Activated CD4-positive, alpha-beta T cell treated with anti-CD3 and anti-CD28 coated beads for 24 hours (primary cell): ENCODE data around the gene SERPINB6.
"Not testable (repeated sequence)": the region's sequence is repeated elsewhere in the genome, so short reads cannot be mapped to it uniquely, and the experiment has no call there.

Experiments
- DNase-seq, 2 donors: peaks; one replicate each; pipeline ENCODE4 v3.0.0-alpha.2; 2020; ENCODE audit warnings: low read depth in 2 of 2

SERPINB6 gene

DNA sequence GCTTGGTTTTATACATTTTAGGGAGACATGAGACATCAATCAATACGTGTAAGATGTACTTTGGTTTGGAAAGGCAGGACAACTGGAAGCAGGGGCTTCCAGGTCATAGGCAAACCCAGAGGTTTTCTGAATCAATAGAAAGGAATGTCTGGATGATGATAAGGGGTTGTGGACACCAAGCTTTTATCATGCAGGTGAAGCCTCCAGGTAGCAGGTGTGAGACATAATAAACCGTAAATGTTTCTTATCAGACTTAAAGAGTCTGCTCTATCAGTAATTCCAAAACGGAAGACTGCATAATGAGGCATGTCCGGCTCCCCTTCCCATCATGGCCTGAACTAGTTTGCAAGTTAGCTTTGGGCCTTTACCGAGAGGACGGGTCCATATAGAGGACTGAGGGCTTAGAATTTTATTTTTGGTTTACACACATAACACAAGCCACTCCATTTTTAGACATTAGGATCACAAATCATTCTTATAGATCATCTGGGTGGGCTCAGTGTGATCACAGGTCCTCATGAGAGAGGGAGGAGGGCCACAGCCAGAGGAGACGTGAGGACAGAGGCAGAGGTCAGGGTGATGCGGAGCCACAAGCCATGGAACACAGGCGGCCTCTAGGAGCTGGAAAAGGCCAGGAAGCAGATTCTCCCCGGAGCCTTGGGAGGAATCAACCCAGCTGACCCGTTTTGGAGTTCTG, 57.6 kb downstream of the SERPINB6 start:
- no peak for DNase-seq

DNA sequence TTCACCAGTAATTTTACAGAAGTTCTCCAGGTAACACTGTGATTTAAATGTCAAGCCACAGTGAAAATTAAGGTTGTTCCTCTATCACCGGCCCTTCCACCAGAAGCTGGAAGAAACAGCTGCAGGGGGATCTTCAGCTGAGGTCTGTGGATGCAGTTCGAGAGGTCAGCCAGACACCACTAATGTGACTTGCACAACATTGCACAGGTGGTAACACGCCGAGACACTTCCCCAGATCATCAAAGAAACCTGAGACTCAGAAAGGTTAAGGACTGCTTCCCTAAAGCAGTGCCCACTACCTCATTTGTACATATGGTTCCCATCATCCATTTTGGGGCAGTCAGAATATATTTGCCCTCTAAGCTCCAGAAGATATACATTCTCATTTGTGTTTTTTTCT, 60.2 kb downstream of the SERPINB6 start:
- DNase-seq, result no peak

DNA sequence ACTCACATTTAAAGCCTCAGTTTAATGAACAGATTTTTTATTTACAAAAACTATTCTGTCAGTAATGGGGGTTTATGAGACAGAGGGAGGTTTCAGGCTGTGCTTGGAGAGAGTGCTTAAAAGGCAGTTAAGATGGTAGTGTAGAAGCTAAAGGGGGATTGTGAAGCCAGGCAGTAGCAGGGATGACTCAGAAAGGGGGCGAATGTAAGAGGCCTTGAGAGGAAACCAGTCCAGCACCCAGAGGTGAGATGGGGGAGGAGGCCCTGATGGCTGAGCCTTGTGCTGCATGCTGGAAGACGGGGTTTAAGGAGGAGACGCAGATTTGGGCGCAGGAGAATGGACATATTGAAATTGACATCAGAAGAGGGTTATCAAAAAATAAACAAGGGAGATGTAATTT, 61.6 kb downstream of the SERPINB6 start:
- DNase-seq, result no peak

DNA sequence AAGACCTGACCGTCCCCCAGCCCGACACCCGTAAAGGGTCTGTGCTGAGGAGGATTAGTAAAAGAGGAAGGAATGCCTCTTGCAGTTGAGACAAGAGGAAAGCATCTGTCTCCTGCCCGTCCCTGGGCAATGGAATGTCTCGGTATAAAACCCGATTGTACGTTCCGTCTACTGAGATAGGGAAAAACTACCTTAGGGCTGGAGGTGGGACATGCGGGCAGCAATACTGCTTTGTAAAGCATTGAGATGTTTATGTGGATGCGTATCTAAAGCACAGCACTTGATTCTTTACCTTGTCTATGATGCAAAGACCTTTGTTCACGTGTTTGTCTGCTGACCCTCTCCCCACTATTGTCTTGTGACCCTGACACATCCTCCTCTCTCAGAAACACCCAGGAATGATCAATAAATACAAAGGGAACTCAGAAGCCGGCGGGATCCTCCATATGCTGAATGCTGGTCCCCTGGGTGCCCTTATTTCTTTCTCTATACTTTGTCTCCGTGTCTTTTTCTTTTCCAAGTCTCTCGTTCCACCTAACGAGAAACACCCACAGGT, 62.2 kb downstream of the SERPINB6 start:
- not testable (repeated sequence) for DNase-seq

DNA sequence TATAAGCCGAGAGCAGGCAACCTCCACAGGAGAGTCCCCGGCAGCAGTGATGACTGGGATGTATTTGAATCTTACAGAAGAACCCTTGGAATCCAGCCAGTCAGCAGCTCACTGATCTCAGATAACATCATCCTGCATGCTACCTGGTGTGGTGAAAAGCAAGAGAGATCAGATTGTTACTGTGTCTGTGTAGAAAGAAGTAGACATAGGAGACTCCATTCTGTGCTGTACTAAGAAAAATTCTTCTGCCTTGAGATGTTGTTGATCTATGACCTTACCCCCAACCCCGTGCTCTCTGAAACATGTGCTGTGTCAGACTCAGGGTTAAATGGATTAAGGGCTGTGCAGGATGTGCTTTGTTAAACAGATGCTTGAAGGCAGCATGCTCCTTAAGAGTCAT, 62.9 kb downstream of the SERPINB6 start:
- DNase-seq, result not testable (repeated sequence)

DNA sequence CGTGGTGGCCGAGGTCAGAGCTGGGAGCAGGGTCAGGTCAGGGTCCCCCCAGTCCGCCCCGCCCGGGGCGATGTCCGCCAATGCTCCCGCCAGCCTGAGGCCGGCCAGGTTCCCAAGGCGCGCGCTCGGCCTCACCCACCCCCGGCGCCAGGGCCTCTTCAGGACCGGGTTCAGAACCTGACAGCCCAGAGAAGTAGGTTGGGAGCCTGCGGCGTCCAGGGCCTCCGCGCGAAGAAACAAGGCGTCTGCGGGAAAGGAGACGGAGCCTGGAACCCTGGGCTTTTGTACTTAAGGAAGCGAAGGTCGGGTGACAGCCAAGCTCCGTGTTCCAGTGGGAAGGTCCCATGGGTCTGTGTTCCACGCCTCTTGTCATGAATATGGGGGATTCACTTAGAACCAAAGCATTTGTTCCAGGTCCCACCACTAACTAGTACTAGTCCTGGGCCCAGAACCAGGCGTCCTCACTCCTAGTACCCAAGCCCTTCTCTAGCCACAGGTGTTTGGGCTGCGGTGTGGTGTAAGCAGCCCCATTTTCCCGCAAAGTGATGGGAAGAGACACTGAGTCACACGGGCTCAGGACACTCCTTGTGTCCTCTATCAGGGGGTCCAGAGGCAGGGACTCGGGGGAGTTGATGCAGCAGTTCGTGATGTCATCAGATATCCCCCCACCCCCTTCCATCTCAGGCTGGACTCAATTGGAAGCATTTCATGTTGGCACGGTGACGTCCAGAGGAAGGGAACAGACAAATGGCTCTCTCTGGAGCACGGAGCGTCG, 67.8 kb downstream of the SERPINB6 start:
- not testable (repeated sequence) for DNase-seq

DNA sequence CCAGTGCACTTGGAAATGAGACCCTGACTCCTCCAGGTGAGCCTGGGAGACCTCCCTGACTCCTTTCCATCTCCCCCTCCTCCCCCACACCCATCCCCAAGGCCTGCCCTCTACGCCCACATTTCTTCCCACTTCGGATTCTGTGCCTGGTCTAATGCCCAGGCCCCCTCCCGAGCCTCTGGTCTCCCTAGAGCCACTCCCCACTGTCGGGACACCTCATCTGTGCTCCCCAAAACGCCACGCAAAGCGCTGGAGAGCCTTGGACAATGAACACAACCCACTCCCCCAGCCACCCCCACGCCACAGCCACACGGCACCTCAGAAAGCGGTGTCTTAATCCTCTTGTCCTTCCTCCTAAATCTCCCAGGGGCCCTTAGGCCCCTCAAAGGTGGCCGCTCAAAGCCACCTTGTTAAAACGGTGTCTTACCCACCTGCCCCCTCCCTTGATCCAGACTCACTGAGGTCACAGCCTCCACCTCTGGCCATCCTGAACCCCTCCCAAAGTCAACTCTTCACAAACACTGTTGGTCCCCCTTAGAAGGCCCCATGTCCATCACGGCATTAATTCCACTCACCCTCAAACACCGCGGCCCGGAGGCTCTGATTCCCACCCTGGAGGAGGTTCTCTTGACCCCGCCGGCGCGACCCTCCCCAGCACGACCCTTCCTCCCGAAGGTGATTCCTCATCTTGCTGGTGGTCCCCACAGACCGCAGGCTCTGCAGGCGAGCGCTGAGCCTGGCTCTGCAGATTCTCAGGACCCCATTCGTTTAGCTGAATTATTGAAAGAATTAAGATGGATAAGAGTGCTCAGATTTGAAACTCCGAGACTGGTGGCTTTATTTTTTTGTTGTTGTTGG, 69.5 kb downstream of the SERPINB6 start:
- not testable (repeated sequence) for DNase-seq

DNA sequence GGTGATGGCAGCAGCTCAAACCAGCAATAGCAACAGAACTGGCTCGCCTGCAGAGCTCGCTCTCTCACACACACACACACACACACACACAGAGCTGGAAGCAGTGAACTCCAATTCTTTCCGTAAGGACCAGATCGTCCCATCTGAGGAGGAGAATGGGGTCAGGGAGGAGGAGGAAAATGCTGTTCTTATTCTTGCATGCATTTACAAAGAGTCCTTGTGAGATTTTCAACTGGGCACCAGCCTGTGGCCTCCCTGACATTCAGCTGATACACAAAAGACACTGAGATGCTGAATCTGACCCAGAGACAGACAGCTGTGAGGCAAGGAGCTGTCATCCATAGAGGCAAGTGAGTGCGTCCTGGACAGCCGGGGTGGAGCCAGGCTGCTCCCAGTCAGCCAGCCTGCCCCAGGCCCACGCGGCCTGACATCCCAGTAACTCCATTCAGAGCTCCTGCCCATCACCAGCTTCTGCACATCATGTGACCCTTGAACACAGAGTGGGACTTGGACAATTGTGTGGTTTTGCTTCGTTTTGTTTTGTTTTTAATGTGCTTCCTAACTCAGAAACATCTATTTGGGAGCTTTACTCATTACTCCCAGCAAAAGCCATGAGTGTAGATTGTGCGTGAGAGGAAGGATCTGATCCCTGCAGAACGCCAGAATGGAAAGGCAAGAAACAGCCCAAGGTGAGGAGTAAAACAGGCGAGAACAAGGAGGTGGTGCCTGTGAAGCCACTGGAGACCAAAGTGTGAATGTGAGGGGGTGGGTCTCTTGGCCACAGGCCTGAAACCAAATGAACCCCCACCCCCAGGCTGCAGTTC, 70.3 kb downstream of the SERPINB6 start:
- DNase-seq, result no peak

DNA sequence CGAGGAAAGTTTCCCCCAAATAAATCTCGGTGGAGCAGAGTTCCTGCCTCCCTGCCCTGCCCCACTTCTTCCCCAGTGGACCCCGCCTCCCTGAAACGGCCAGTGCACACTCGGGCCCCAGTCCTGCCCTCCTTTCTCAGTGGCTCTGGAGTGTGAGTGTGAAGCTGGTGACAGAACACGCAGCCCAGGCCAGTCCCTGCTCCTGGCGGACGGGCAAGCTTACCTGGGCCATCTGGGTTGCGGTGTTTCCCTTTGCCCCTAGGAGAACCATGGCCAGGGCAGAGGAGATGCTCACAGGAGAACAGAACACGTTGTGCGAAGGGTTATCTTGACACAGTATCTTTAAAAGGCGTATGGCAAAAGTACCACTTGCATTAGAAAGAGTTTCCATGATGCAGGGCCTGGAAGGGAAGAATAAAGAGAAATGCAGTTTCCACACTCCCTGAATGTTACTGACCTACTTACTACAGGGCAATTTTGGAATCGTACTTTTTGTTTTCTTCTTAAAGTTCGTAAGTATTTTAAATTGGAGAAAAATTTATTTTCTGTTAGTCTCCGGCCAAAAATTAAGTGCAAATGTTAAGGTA, 71.1 kb downstream of the SERPINB6 start:
- DNase-seq, result no peak

DNA sequence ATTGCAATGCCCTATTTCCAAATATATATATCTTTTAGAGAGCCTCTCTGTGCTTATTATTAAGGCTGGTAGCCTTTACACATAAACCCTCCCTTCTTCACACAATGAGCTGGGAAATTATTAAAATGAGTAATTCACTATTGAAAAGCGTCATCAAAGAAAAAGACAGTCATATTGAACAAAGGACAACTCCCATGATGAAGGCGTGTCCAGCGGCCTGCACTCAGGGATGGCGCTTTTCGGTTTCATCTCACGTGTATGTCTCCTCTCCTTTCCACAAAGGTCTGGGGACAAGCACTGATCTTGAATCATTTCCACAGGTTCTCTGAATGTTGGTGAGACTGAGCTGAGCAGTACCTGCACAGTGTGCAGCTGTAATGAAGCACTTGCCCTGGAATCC, 71.8 kb downstream of the SERPINB6 start:
- no peak for DNase-seq
